Measurements from ENCODE around the gene TMTC2.

The TMTC2 gene

GRCh38 chr12:82970614-82971013, 283.9 kb downstream of the TMTC2 start:
- TF ChIP-seq CTCF (IDR thresholded peaks at IDR 0.05; ENCODE audit: extremely low read depth, insufficient read depth, missing control alignments), result no peak
- in situ Hi-C loops (cut with MboI; ENCODE audit: low pct_unique_long_range_greater_than_20kb, low sequenced_read_pairs, unreplicated experiment), result no loop called here
- no peak for DNase-seq (ENCODE audit: low spot score)

- in situ Hi-C loops (cut with MboI; ENCODE audit: low pct_unique_long_range_greater_than_20kb, low sequenced_read_pairs, unreplicated experiment), result no loop called here
- DNase-seq (ENCODE audit: low spot score), result no peak
- TF ChIP-seq CTCF (IDR thresholded peaks at IDR 0.05; ENCODE audit: extremely low read depth, insufficient read depth, missing control alignments), result no peak
Measured at GRCh38 chr12:82971584-82971983, 284.9 kb downstream of the TMTC2 start.

GRCh38 chr12:82972624-82973023, 285.9 kb downstream of the TMTC2 start:
- DNase-seq (ENCODE audit: low spot score), result no peak
- in situ Hi-C loops (cut with MboI; ENCODE audit: low pct_unique_long_range_greater_than_20kb, low sequenced_read_pairs, unreplicated experiment), result no loop called here
- no peak for TF ChIP-seq CTCF (IDR thresholded peaks at IDR 0.05; ENCODE audit: extremely low read depth, insufficient read depth, missing control alignments)

GRCh38 chr12:82973592-82973991, 286.9 kb downstream of the TMTC2 start:
- DNase-seq (ENCODE audit: low spot score), result no peak
- no peak for TF ChIP-seq CTCF (IDR thresholded peaks at IDR 0.05; ENCODE audit: extremely low read depth, insufficient read depth, missing control alignments)
- in situ Hi-C loops (cut with MboI; ENCODE audit: low pct_unique_long_range_greater_than_20kb, low sequenced_read_pairs, unreplicated experiment), result no loop called here

GRCh38 chr12:82981150-82981549, 294.4 kb downstream of the TMTC2 start:
- in situ Hi-C loops (cut with MboI; ENCODE audit: low pct_unique_long_range_greater_than_20kb, low sequenced_read_pairs, unreplicated experiment), result no loop called here
- no peak for TF ChIP-seq CTCF (IDR thresholded peaks at IDR 0.05; ENCODE audit: extremely low read depth, insufficient read depth, missing control alignments)

GRCh38 chr12:82994117-82994516, 307.4 kb downstream of the TMTC2 start:
- in situ Hi-C loops (cut with MboI; ENCODE audit: low pct_unique_long_range_greater_than_20kb, low sequenced_read_pairs, unreplicated experiment), result no loop called here
- DNase-seq (ENCODE audit: low spot score), result no peak
- no peak for TF ChIP-seq CTCF (IDR thresholded peaks at IDR 0.05; ENCODE audit: extremely low read depth, insufficient read depth, missing control alignments)

More at GRCh38 chr12:82981150-82981549, 294.4 kb downstream of the TMTC2 start:
- no peak for DNase-seq (ENCODE audit: low spot score)
